ENCODE measurements around the gene B3GNT2.

Gene B3GNT2

GRCh38 chr2:62263076-62263715 is 67.3 kb downstream of the B3GNT2 start:
- no peak for ATAC-seq (ENCODE audit: insufficient read depth, low read depth)
- Histone ChIP-seq H3K4me2 (ENCODE audit: insufficient read depth, low read length) (no peak overlapping the region), H2AFZ (ENCODE audit: low read depth, low read length) (no peak overlapping the region), H4K20me1 (ENCODE audit: insufficient read depth, low read length) (no peaks in the 10 kb centered on the region), H3K36me3 (ENCODE audit: insufficient read depth, low read length) (no peaks in the 10 kb centered on the region), H3K9me3 (ENCODE audit: insufficient read depth, low read length, severe bottlenecking) (no peaks in the 10 kb centered on the region), H3K4me3 (ENCODE audit: low read depth in 1 of 2, low read length in 2 of 2) (no peak overlapping the region), H3K4me1 (ENCODE audit: insufficient read depth, low read length) (no peaks in the 10 kb centered on the region), H3K27me3 (ENCODE audit: insufficient read depth, low read length, poor library complexity) (no peaks in the 10 kb centered on the region), H3K9ac (ENCODE audit: low read depth, low read length) (no peak overlapping the region), H3K79me2 (ENCODE audit: insufficient read depth, low read length) (no peaks in the 10 kb centered on the region), H3K27ac (ENCODE audit: low read length) (no peak overlapping the region)
- DNase-seq = no peak
- TF ChIP-seq EZH2 (IDR thresholded peaks at IDR 0.05; ENCODE audit: borderline replicate concordance, low read depth, low read length, severe bottlenecking) (no peak), CTCF (IDR thresholded peaks at IDR 0.05; ENCODE audit: borderline replicate concordance, extremely low read depth, low read length, poor library complexity, severe bottlenecking) (no peak)

- no peak overlapping the region for H3K4me3 ChIP-seq (ENCODE audit: low read depth in 1 of 2, low read length in 2 of 2)
- no peaks in the 10 kb centered on the region for H3K79me2 ChIP-seq (ENCODE audit: insufficient read depth, low read length)
- TF ChIP-seq CTCF (IDR thresholded peaks at IDR 0.05; ENCODE audit: borderline replicate concordance, extremely low read depth, low read length, poor library complexity, severe bottlenecking) (no peak), EZH2 (IDR thresholded peaks at IDR 0.05; ENCODE audit: borderline replicate concordance, low read depth, low read length, severe bottlenecking) (no peak)
- no peaks in the 10 kb centered on the region for H4K20me1 ChIP-seq (ENCODE audit: insufficient read depth, low read length)
- no peak overlapping the region for H3K9ac ChIP-seq (ENCODE audit: low read depth, low read length)
- no peak for ATAC-seq (ENCODE audit: insufficient read depth, low read depth)
- H3K4me2 ChIP-seq (ENCODE audit: insufficient read depth, low read length) = no peak overlapping the region
- no peaks in the 10 kb centered on the region for H3K9me3 ChIP-seq (ENCODE audit: insufficient read depth, low read length, severe bottlenecking)
- H2AFZ ChIP-seq (ENCODE audit: low read depth, low read length) = no peak overlapping the region
- DNase-seq = no peak
- no peak overlapping the region for H3K27ac ChIP-seq (ENCODE audit: low read length)
- H3K27me3 ChIP-seq (ENCODE audit: insufficient read depth, low read length, poor library complexity) = no peaks in the 10 kb centered on the region
- no peaks in the 10 kb centered on the region for H3K4me1 ChIP-seq (ENCODE audit: insufficient read depth, low read length)
- H3K36me3 ChIP-seq (ENCODE audit: insufficient read depth, low read length) = no peaks in the 10 kb centered on the region
Observed at GRCh38 chr2:62264186-62264585, 68.3 kb downstream of the B3GNT2 start.

- no peak overlapping the region for H2AFZ ChIP-seq (ENCODE audit: low read depth, low read length)
- H3K4me2 ChIP-seq (ENCODE audit: insufficient read depth, low read length) = no peak overlapping the region
- no peaks in the 10 kb centered on the region for H3K9me3 ChIP-seq (ENCODE audit: insufficient read depth, low read length, severe bottlenecking)
- H3K9ac ChIP-seq (ENCODE audit: low read depth, low read length) = no peak overlapping the region
- no peak for ATAC-seq (ENCODE audit: insufficient read depth, low read depth)
- no peaks in the 10 kb centered on the region for H3K79me2 ChIP-seq (ENCODE audit: insufficient read depth, low read length)
- no peaks in the 10 kb centered on the region for H4K20me1 ChIP-seq (ENCODE audit: insufficient read depth, low read length)
- H3K4me1 ChIP-seq (ENCODE audit: insufficient read depth, low read length) = no peaks in the 10 kb centered on the region
- no peak overlapping the region for H3K27ac ChIP-seq (ENCODE audit: low read length)
- no peak overlapping the region for H3K4me3 ChIP-seq (ENCODE audit: low read depth in 1 of 2, low read length in 2 of 2)
- no peak for DNase-seq
- H3K27me3 ChIP-seq (ENCODE audit: insufficient read depth, low read length, poor library complexity) = no peaks in the 10 kb centered on the region
- TF ChIP-seq EZH2 (IDR thresholded peaks at IDR 0.05; ENCODE audit: borderline replicate concordance, low read depth, low read length, severe bottlenecking) = no peak
- TF ChIP-seq CTCF (IDR thresholded peaks at IDR 0.05; ENCODE audit: borderline replicate concordance, extremely low read depth, low read length, poor library complexity, severe bottlenecking) = no peak
- no peaks in the 10 kb centered on the region for H3K36me3 ChIP-seq (ENCODE audit: insufficient read depth, low read length)
Observed at GRCh38 chr2:62265106-62265505, 69.2 kb downstream of the B3GNT2 start.

All from DND-41 (cell line).